ENCODE data around the gene RBFOX2.
"Not testable (repeated sequence)": the region's sequence is repeated elsewhere in the genome, so short reads cannot be mapped to it uniquely, and the experiment has no call there.

The RBFOX2 gene

DNA sequence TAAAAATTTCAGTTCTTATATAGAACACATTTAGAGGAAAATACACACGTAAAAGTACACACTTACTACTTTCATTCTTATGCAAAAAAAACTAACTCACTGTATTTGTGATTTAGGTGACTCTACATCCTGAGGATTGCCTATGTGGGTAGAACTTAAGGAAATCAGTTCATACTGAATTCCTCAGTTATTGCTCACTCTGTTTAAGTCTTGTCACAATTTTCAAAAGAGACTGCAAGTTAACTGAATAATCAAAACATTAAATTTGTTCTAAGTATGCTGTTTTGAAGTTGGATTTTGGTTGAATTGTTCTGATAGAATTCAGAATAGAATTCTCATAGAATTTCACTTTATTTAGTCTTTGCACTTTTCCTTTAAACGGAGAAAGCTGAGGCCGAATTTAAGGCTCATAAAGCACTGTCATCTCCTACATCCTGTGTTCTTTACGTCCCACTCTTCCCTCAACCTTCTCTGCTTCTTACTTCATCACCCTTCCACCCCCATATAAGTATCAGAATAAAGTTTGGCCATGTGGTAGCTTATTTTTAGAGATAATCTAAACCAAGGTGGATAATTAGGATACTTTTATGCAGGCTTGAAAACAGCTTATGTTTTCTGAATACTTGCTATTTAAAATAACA is 251.2 kb downstream of the RBFOX2 start:
- no peak for DNase-seq (ENCODE audit: low spot score)

DNA sequence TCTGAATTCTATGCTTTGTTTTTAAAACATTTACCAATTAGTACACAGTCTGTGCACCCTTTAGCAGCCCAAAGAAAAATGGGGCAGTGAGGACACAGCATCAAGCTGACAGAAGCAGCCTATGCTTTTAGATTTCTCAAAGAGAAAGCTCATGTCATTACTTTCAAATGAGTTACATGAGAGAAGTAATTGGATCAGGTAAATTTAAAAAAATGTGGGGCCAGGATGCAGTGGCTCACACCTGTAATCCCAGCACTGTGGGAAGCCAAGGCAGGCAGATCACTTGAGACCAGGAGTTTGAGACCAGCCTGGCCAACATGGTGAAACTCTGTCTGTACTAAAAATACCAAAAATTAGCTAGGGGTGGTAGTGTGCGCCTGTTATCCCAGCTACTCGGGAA is 253.3 kb downstream of the RBFOX2 start:
- no peak for DNase-seq (ENCODE audit: low spot score)

DNA sequence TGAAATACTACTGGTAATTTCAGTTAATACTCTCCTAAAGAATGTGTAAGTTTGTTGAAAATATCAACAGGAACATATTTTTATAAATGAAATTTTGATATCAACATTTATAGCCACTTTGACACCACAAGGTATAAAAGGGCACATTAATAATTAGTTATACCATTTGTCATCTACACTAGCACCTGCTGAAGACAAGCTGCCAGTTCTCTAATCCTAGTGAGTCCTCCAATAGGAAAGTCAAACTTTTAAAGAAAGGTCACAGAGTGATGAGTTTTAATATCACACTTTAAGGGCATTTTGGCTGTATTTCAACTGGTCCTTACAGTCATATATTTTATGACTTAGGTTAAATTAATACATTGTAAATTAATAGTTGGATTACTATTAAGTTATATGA is 258.6 kb downstream of the RBFOX2 start:
- no peak for DNase-seq (ENCODE audit: low spot score)

DNA sequence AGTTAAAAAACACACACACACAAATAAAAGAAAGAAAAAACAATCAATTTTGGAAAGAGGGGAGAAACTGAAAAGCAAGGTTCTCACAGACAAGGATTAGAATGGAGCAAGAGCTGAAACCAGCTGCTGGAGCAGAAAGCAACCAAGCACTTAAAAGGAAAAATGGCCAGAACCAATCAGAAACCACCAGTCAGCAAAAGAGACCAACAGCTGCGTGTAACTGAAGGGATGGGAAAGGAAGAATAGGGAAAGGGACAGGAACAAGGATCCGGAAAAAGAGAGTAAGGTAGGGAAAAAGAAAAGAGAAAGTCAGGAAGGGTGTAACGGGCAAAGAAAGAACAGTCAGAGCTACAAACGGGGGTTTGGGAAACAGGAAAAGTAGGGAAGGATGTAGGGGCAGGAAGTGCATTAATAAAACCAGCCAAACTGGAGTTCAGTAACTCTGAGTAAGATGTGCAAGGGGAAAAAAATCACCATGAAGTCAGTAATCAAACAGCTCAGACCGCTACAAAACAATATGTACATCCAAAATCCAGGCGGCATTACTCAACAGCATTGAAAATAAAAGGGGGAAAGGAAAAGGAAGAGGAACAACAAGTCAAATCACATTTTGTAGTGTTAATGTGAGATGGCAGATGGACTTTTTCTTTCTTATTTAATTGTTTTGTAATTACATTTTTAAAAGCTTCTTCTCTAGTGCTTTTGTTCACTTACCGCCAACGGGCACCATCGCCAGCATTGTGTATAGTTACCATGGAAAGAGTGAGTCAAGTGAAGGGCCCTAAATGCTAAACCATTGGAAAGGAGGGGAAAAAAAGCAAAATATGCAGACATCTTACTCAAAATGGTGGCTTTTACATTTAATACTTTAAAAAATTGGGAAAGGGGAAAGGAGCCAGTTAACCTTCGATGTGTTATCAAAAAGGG is 261.7 kb downstream of the RBFOX2 start:
- no peak for DNase-seq (ENCODE audit: low spot score)

DNA sequence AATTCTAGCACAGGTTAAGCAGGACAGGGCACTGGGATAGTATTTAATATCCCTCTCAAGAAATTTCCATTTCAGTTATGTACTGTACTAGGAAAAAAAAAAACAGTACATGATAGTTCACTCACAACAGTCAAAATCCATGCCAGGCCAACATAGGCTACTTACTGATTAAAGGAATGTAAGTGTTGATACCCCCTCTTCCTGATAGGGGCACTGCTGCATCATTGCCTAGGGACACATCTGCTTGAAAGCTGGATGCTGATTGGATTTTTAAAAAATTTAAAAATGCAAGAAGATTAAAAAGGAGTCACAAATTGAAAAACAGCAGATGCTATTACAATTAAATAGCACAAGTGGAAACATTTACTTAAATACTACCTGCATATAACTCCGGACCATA is 267.6 kb downstream of the RBFOX2 start:
- DNase-seq (ENCODE audit: low spot score) = no peak

DNA sequence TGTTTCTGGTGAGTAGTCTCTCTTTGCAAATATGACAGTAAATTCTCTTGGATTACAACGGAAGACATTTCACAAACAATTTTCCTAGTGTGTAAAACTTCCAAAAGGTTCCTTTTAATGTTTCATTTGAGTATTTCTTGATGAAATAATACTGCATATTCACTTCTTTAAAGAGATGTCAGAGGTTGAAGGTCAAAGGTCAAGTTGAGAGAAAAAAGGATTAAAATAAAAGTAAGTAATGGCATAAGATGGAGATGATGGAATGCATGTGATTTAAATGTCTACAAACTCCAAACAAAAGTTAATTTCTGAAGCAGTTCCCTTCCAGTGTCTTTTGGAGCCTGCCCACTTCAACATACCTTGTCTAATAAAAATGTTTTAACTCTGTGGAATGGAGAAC is 270.2 kb downstream of the RBFOX2 start:
- DNase-seq (ENCODE audit: low spot score) = no peak

DNA sequence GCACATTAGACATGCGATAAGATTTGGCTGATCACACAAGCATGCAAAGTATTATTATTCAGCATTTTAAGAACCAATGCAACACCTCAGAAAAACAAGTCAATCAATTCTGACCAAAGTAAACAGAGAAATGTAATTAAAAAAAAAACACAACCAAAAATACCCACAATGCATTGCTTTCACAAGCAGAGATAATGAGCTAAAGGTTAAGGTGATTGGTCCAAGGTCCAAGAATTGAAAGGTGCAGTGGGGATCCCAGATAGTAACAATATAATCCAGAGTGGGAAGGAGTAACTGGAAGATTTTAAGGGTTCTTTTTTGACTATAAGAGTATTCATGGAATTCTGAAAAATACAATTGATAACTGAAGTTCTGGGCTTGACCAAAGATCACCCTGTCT is 271.9 kb downstream of the RBFOX2 start:
- no peak for DNase-seq (ENCODE audit: low spot score)

DNA sequence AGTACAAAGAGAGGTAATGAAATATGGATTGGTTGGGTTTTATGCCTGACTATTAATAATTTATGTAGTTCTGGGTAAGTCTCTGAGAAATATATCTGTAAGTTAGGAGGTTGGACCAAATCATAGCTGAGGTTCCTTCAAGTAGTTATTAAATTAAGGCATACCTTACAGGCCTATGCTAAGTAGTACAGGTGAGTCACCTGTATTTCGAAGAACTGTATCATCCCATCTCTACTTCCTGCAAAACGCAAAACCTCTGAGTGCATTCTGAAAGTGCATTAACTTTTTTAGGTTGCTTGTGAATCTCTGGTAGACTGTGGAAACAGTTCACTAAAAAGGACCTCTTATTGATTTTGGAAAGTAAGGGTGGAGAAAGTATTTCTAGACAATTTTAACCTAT is 273.9 kb downstream of the RBFOX2 start:
- no peak for DNase-seq (ENCODE audit: low spot score)

DNA sequence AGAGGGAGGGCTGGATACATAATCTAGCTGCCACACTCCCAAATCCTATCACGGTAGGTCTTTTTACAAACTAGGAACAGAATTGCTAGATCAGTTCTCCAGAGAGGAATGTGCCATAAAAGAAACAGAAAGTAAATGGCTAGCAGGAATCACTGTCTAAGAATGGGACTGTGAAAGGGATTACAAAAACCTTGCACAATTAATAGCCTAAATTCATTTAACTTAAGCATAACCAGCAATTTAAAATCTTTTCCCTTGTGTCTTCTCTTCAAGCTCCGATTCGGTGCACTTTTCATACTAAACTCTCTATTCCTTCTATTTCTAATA is 275.8 kb downstream of the RBFOX2 start:
- DNase-seq (ENCODE audit: low spot score) = no peak

DNA sequence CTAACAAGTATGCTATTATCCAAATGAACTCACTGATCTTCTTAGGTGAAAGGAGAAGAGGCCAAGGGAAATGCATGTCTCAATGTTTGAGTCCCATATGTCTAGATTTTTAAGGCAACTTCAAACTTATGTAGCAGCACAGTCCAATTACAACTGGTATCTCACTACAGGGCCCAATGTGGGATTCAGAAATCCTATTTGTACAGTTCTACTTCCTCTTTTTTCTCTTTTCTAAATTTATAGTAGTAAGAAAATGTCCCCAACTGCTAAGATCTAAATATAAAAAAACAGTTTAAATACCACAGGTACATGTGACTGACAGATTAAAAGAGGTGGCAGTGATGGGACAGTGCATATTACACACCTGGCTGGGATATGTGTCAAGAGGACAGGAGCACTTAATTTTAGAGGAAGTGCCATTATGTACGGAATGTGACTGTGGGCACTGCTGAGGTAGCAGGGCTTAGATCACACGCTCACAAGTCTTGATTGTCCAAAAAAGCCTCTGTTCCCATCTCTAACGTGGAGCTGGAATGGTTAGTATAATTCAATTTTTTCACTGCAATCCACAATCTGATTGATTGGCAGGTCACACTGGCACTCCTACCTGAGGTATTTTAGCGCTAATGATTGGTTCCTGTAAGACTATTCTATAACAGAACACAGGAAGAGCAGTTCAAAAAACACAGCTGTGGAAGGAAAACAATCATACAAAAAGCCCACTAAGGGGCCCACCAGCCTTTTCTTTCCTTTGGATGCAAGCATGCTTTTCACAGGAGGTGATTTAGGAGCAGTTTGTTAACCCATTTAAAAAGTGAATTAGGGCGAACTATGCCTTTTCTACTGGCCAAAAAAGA is 276.4 kb downstream of the RBFOX2 start:
- DNase-seq (ENCODE audit: low spot score) = peak; percentile 45

DNA sequence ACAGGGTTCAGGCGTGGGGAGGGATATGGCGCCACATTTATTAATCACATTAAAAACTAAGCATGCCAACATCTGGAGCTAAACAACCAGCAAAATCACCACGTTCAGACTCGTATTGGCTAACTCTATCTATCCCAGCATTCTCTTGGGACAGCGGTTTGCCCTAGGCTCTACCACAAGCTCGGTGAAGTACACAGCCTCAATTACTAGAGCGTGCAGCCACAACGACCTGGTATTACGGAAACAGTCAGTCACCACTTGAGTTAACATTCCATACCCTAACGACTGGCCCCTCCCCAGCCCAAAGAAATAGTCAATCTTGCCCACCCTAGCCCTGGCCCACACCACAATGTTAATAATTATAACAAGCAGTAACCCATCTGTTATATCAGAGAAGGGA is 278.8 kb downstream of the RBFOX2 start:
- DNase-seq (ENCODE audit: low spot score) = peak; percentile 65

DNA sequence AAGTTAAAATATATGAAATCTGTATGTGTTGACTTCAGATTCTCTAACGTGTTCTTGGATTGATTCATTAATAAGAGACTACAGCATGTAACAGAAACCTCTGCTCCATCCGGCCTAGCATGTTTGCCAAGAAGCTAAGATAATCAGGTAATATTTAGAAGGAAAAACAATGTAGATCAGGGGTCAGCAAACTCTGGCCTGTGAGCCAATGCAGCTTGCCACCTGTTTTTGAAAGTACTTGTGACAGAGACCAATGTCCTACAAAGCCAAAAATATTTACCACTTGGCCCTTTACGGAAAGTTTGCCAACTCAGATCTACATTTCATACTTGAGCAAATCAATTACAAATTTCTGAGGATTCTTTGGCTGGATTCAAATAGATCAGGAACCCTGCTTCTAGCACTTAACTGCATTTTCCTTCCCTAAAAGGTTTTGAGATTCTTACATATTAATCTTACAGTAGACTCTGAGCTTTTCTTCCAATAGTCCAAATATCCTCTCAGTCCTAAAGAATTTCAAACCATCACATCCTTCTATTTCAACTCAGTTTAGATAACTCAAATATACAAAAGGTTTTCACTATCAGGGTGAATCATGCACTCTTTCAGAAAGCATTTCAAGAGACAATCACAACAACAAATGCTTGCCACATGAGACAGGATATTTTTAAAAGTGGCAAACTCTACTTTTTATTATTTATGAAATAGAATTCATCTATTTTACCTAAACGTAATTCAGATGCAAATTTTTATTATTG is 281.5 kb downstream of the RBFOX2 start:
- no peak for DNase-seq (ENCODE audit: low spot score)

DNA sequence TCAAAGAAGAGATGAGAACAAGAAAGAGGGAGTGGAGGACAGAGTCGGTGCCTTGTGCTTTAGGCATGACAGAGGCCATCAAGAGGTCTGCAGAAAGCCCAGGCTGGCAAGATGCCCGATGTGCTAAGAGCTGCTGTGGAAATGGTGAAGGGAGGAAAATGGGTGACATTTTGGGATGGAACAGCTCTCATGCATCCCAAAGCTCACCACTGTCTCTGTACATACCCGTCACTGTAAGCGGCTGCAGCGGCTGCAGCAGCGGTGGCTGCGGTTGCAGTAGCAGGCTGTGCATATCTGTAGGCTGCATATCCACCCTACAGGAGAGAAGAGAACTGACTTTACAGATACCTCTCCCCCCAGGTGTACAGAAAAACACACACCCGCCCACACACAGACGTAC is 282.4 kb downstream of the RBFOX2 start:
- DNase-seq (ENCODE audit: low spot score) = no peak

DNA sequence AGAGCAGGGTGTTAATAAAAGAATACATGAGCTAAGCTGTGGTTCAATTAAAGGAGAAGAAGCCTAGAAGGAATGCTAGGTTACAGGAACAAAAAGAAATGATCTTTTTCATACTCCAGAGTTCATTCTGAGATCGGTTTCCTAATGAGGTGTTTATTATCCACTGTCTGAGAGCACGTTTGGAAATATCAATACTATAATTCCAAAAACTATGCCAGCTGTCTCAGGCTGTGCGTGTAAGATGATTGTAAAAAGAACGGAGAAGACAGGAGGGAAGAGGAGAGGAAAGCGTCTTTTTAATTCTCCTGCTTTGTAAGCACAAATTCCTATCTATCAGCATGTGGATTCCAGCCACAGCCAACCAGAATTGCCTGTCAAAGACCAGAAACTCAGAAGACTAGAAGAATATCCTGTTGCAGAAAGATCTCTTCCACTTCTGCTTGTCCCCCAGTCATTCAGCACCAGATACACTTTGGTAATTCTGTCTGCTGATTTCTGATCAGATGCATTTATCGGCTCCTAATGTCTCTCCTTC is 285.2 kb downstream of the RBFOX2 start:
- DNase-seq (ENCODE audit: low spot score) = no peak

DNA sequence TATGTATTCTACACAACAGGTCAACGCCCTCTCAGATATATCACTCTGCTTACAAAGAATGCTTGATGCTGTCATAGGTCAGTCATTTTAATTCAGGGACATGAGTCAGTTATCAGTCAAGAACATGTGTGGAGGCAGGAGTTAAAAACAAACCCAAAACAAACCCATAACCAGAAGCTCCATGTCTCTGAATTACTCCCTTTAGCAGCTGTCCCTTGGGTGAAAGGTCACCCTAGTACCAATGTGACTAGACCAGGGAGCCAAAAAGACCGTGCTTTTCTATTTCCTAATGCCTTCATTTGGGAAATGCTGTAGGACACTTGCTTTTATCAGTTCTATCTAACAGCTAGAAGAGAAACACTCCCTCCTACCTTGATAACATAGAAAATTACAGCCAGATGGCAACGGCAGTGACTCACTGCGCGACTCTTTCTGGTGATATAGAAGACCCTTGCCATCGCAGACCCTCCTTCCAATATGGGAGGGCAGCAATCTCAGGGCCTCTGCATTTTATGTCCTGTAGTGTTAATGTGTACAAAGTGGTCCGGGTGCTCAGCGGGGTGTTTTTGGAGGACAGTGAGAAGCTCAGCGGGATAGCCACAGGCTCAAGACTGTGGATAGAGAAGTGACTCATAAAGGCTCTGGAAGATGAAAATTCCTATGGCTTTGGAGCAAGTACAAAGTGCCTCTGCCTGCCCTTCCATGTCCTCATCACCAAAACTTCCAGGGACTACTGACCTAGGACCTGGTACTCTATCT is 286.1 kb downstream of the RBFOX2 start:
- no peak for DNase-seq (ENCODE audit: low spot score)

DNA sequence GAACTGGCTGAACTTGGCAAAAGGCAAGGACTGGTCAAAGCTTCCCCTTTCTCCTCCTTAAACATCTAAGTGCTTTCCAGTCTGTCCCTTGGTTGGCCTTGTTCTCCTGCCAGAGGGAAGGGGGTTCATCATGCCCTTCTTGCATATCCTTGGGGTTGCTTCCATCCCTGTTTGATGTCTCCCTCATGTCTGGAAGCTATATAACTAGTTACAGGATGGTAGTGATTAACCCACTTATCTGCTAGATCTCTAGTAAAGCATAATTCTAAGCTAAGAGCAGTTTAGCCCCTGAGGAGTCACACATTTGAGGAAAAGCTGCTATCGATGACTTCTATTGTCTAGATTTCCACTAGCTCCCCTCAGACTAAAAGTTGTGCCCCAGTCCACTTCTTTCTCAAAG is 288.0 kb downstream of the RBFOX2 start:
- no peak for DNase-seq (ENCODE audit: low spot score)

DNA sequence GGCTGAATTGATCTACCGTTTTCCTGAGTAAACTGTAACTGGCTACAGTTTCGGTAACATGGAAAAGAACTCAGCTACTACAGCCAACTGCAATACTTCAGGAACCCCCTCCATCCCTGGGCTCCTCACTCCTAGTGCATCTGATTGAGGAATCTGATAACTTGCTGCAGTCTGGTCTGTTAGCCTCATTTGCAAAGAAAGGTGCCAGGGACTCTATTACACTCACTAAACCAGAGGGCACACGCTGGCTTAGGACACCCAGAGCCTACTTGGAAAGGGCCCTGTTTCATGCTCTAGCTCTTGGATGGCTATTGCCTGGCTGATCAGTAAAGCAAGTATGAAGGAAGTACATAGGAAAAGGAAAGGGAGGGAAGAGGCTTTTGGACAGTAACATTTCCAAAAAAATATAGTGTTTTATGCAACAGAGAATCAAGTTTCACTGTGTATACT is 288.7 kb downstream of the RBFOX2 start:
- DNase-seq (ENCODE audit: low spot score) = no peak

DNA sequence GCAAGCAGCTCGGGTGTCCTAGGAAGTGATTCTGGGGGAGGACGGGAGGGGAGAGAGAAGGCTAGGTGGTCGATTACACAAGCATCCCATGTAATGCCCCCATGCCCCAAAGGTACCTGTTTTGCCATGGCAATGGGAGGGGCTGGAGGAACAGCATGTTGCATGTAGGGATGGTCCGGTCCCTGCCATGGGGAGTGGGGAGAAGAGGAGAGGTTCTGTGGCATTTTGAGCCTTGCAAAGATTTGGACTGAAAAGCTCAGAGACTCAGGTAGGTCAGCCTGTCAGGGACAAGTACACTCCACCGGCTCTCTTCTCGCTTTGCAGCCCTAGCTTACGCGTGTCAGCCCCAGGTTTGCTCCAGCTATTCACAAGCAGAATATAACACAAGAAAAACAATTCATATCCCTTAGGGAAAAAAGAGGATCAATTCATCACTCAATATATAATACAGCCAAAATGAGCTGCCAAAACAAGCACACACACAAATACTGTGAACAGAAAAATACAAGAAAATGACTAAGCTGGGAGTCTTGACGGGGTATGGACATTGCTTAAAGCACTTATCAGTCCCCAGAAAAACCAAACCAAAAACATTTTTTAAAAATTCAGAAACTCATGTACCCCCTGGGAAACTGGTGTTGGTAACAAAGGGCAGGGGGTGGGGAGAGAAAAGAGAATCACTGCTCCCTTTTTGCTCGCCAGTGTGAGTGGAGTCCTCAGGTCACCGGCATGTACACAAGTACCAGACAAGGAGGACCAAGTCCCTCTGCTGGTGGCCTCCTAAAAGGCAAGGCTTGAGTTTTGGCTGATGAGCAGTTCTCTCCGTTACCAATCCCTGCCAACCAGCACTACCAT is 289.3 kb downstream of the RBFOX2 start:
- DNase-seq (ENCODE audit: low spot score) = no peak

DNA sequence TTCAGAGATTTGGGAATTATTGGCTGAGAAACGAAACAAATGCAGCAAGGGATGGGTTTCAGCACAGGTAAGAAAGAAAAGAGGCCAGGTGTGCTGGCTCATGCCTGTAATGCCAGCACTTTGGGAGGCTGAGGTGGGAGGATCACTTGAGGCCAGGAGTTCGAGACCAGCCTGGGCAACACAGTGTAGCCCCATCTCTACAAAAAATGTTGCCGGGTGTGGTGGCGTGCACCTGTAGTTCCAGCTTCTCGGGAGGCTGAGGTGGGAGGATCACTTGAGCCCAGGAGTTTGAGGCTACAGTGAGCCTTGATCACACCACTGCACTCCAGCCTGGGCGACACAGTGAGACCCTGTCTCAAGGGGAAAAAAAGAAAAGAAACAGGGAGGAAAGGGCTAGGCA is 290.7 kb downstream of the RBFOX2 start:
- not testable (repeated sequence) for DNase-seq (ENCODE audit: low spot score)

DNA sequence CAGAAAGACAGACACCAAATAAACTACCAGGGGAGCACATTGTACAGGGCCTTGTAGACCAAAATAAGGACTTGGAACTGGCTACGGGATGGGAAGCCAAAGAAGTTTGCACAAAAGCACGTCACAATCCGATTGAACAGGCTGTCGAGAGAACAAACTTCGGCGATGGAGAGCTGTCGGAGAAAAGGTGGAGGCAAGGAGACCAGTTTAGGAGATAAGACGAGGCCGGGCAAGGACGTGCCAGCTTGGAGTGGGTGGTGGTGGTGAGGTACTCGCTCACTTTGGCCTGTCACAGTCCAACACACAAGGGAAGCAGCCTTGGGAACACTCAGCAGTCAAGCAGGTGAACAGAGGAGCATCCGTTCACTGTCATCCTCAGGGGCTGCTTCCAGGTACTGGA is 291.9 kb downstream of the RBFOX2 start:
- no peak for DNase-seq (ENCODE audit: low spot score)
